MM.1S (cell line): ENCODE data around the gene ING5.

ENCODE experiments used
- EZH2phosphoT487 ChIP-seq: fragments of 300-600 bp; sonication (generic); IDR thresholded peaks from 2 replicates; pipeline ENCODE4 v1.6.1; 2018; ENCODE audit warnings: antibody characterized with exemption, low read length
- TF ChIP-seq, protein P1 (sequence below): fragments of 300-600 bp; sonication (generic); IDR thresholded peaks from 2 replicates; pipeline ENCODE4 v1.5.1; 2016; ENCODE audit warnings: antibody characterized with exemption, low read length, mixed read lengths

DNA sequence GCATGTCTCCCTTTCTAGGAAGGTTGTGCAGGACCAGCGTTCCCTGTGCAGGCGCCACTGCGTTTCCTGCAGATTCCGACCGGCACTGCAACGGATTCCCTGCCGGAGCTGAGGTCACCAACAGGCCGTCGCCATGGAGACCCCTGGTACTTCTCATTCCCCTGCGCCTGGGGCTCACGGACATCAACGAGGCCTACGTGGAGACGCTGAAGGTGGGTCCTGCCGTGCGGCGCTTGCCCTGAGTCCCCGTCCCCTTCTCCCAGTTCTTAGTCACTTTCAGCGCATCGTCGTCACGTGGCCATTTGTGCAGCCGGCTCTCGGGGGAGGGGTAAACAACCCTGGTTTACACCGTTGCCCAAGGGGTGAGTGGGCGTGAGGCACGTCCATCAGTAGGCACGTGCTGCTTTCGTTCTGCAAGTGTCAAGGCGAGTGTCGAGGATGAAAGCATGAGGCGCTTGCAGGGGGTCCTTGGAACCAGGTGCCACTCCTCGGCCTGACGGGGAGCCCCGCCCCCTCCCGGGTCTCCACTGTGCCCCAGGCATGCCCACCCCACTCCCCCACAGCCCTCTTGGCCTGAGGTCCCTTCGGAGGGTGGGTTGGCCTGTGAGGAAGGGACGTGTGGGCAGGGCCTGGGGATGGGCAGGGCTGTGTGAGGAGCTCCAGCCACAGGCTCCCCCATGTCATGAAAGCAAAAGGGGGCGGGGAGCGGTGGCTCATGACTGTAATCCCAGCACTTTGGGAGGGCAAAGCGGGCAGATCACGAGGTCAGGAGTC, 35.0 kb upstream of the ING5 start:
- TF ChIP-seq, protein P1, sequence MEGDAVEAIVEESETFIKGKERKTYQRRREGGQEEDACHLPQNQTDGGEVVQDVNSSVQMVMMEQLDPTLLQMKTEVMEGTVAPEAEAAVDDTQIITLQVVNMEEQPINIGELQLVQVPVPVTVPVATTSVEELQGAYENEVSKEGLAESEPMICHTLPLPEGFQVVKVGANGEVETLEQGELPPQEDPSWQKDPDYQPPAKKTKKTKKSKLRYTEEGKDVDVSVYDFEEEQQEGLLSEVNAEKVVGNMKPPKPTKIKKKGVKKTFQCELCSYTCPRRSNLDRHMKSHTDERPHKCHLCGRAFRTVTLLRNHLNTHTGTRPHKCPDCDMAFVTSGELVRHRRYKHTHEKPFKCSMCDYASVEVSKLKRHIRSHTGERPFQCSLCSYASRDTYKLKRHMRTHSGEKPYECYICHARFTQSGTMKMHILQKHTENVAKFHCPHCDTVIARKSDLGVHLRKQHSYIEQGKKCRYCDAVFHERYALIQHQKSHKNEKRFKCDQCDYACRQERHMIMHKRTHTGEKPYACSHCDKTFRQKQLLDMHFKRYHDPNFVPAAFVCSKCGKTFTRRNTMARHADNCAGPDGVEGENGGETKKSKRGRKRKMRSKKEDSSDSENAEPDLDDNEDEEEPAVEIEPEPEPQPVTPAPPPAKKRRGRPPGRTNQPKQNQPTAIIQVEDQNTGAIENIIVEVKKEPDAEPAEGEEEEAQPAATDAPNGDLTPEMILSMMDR = no peak
- TF ChIP-seq EZH2phosphoT487 = no peak
